ENCODE measurements around the gene MYT1. TPM values are rescaled to one million over a fixed set of nuclear protein-coding genes. Genes with fewer than 3 reads are reported as not detected.

Gene MYT1
- total RNA-seq, 1 donor from 2014 or later, result not detected

GRCh38 chr20:64166721-64167615 lies 2.7 kb downstream of the MYT1 start:
- Histone ChIP-seq H3K36me3 (no peaks in the 10 kb centered on the region), H3K27ac (no peak overlapping the region), H3K27me3 (ENCODE audit: low read depth) (peaks cover 50% of the 10 kb centered on the region), H3K4me3 (no peak overlapping the region), H3K4me1 (no peaks in the 10 kb centered on the region), H3K9me3 (no peaks in the 10 kb centered on the region)
- DNase-seq (peak; percentile 18), ATAC-seq (no peak)
- TF ChIP-seq CTCF (IDR thresholded peaks at IDR 0.05), result no peak
- intact Hi-C loops (cut with DNase I), result no loop called here

- no peak for ATAC-seq
- H3K27me3 ChIP-seq (ENCODE audit: low read depth), result peaks cover 43% of the 10 kb centered on the region
- TF ChIP-seq CTCF (IDR thresholded peaks at IDR 0.05), result no peak
- no peaks in the 10 kb centered on the region for H3K4me1 ChIP-seq
- H3K9me3 ChIP-seq, result no peaks in the 10 kb centered on the region
- no peak overlapping the region for H3K27ac ChIP-seq
- H3K36me3 ChIP-seq, result no peaks in the 10 kb centered on the region
- no peak overlapping the region for H3K4me3 ChIP-seq
- DNase-seq, result peak; percentile 11
- intact Hi-C loops (cut with DNase I), result no loop called here
These were observed 3.4 kb downstream of the MYT1 start for GRCh38 chr20:64167676-64168075.

GRCh38 chr20:64168381-64169090 lies 4.3 kb downstream of the MYT1 start:
- peak in 1 of 2 donors; percentile 31 for ATAC-seq
- no peak overlapping the region for H3K27ac ChIP-seq
- H3K9me3 ChIP-seq, result no peaks in the 10 kb centered on the region
- peak; percentile 24 for DNase-seq
- H3K4me3 ChIP-seq, result no peak overlapping the region
- TF ChIP-seq CTCF (IDR thresholded peaks at IDR 0.05), result no peak
- intact Hi-C loops (cut with DNase I), result no loop called here
- no peaks in the 10 kb centered on the region for H3K36me3 ChIP-seq
- H3K27me3 ChIP-seq (ENCODE audit: low read depth), result peaks cover 41% of the 10 kb centered on the region
- no peaks in the 10 kb centered on the region for H3K4me1 ChIP-seq

GRCh38 chr20:64169091-64169560 lies 4.9 kb downstream of the MYT1 start:
- intact Hi-C loops (cut with DNase I), result no loop called here
- Histone ChIP-seq H3K27ac (no peak overlapping the region), H3K36me3 (no peaks in the 10 kb centered on the region), H3K27me3 (ENCODE audit: low read depth) (peaks cover 36% of the 10 kb centered on the region), H3K4me3 (no peak overlapping the region), H3K9me3 (no peaks in the 10 kb centered on the region), H3K4me1 (no peaks in the 10 kb centered on the region)
- DNase-seq, result peak; percentile 20
- no peak for ATAC-seq
- TF ChIP-seq CTCF (IDR thresholded peaks at IDR 0.05), result no peak

GRCh38 chr20:64171211-64171610 lies 7.0 kb downstream of the MYT1 start:
- Histone ChIP-seq H3K27ac (no peak overlapping the region), H3K9me3 (no peaks in the 10 kb centered on the region), H3K27me3 (ENCODE audit: low read depth) (peaks cover 23% of the 10 kb centered on the region), H3K36me3 (no peaks in the 10 kb centered on the region), H3K4me1 (no peaks in the 10 kb centered on the region), H3K4me3 (no peak overlapping the region)
- ATAC-seq, result no peak
- DNase-seq, result peak; percentile 28
- intact Hi-C loops (cut with DNase I), result no loop called here
- no peak for TF ChIP-seq CTCF (IDR thresholded peaks at IDR 0.05)

All from lower lobe of right lung (tissue), 2 donors.